Subcutaneous adipose tissue (tissue), 4 donors: Measurements from ENCODE around the gene HYAL4. TPM values are rescaled to one million over a fixed set of nuclear protein-coding genes. Genes with fewer than 3 reads are reported as not detected.

Source experiments
- CTCF ChIP-seq: fragments of 450-650 bp; IDR thresholded peaks from one replicate; pipeline ENCODE4 v1.5.1; 2016; ENCODE audit warnings: low read depth, mild to moderate bottlenecking, control low read depth, antibody characterized with exemption, moderate library complexity
- total RNA-seq, 4 donors: library from RNA; depleted of rRNA; stranded (reverse); fragments of >200 nt; gene quantifications; one replicate each; pipeline ENCODE4 v1.1.0, GENCODE V29; 2016

The HYAL4 gene
- total RNA-seq, 4 donors from 2014 or later: 0.17 TPM; not detected in 3

- no peak for TF ChIP-seq CTCF
These were observed 22.3 kb downstream of the HYAL4 start for GRCh38 chr7:123867225-123867624.

GRCh38 chr7:123871998-123872867, 27.3 kb downstream of the HYAL4 start:
- no peak for TF ChIP-seq CTCF

GRCh38 chr7:123872908-123873307, 27.9 kb downstream of the HYAL4 start:
- TF ChIP-seq CTCF: no peak

- no peak for TF ChIP-seq CTCF
These were observed 31.7 kb downstream of the HYAL4 start for GRCh38 chr7:123876557-123877256.

GRCh38 chr7:123879628-123880027, 34.7 kb downstream of the HYAL4 start:
- TF ChIP-seq CTCF: no peak

- no peak for TF ChIP-seq CTCF
These were observed 36.3 kb downstream of the HYAL4 start for GRCh38 chr7:123881300-123881699.

GRCh38 chr7:123883154-123883553, 38.2 kb downstream of the HYAL4 start:
- TF ChIP-seq CTCF: no peak
